Rectal smooth muscle tissue (tissue), 1 donor: Measurements from ENCODE around the gene CUEDC1.
"Not testable (repeated sequence)": the region's sequence is repeated elsewhere in the genome, so short reads cannot be mapped to it uniquely, and the experiment has no call there.

Experiments used
- H3K27ac ChIP-seq: one replicate; pipeline ENCODE4 v1.7.0; 2013; ENCODE audit warnings: low read depth, low read length, inconsistent platforms
- H3K27me3 ChIP-seq: one replicate; pipeline ENCODE4 v1.7.0; 2013; ENCODE audit warnings: low read length; ENCODE audit not compliant: control insufficient read depth, insufficient read depth
- H3K36me3 ChIP-seq: one replicate; pipeline ENCODE4 v1.7.0; 2013; ENCODE audit warnings: low read length; ENCODE audit not compliant: control insufficient read depth, insufficient read depth
- H3K4me1 ChIP-seq: one replicate; pipeline ENCODE4 v1.7.0; 2013; ENCODE audit warnings: low read length; ENCODE audit not compliant: control insufficient read depth, insufficient read depth
- H3K4me3 ChIP-seq: one replicate; pipeline ENCODE4 v1.7.0; 2013; ENCODE audit warnings: low read length
- H3K9ac ChIP-seq: one replicate; pipeline ENCODE4 v1.7.0; 2013; ENCODE audit warnings: low read length

CUEDC1 gene

DNA sequence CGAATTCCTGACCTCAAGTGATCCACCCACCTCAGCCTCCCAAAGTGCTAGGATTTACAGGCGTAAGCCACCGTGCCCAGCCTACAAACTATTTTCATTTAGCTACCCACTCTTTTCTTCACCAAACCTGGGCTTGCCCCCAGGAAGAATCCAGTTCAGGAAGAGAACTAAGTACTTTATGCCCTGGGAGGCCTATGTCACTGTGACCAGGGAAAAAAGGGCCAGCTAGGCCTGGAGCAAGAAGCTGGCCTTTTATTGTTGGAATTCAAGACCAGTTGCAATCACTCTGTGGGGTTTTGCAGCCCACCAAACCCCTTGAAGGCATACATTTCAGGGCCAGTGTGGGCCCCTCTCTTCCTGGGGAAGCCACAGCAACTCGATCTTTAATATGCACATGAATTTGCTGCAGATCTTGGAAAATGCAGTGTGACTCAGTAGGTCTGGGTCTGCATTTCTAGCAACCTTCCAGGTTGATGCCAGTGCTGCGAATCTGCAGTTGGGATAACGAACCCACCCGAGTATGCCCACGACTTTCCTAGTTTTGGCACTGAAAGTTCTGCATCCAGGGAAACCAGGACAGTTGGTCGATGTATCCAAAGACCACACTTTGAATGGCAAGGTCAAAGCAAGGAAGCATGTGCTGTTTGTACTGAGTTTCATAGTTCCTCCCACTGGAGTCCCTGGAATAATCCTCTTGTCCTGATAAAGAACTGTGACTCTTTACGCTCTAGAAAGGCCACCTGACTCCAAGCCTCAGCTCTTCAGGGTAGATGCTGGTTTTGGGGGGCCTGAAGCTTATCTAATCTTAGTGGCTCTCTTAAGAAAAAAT is 98.2 kb downstream of the CUEDC1 start:
- H3K4me3 ChIP-seq: no peak overlapping the region
- H3K4me1 ChIP-seq: peaks cover 40% of the 10 kb centered on the region
- no peak overlapping the region for H3K9ac ChIP-seq
- H3K36me3 ChIP-seq: no peaks in the 10 kb centered on the region
- no peaks in the 10 kb centered on the region for H3K27me3 ChIP-seq
- H3K27ac ChIP-seq: no peak overlapping the region

- no peaks in the 10 kb centered on the region for H3K27me3 ChIP-seq
- no peak overlapping the region for H3K4me3 ChIP-seq
- H3K4me1 ChIP-seq: peaks cover 41% of the 10 kb centered on the region
- H3K27ac ChIP-seq: peak overlapping the region; percentile 74
- H3K9ac ChIP-seq: no peak overlapping the region
- H3K36me3 ChIP-seq: no peaks in the 10 kb centered on the region
These were observed 99.7 kb downstream of the CUEDC1 start for GRCh38 chr17:57855391-57856035.

DNA sequence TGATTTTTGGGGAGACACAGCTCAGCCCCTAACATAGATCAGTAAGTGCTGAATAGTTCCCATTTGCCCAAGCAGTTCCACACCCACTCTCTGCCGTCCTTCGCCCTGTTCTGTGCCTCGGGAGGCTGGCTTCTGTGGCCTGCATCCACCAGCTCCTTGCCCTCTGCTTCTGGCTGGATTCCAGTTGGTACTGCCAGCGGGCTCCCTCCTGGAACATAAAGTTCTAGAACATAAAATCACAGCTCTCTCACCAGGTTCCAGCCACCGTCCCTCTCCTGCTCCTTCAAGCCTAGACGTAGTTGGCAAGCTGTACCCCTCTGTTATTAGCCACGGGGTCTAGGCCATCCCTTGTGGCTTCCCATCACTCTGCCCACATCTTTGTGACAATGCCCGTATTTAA is 101.5 kb downstream of the CUEDC1 start:
- Histone ChIP-seq H3K4me3 (no peak overlapping the region), H3K27ac (peak overlapping the region; percentile 74), H3K9ac (no peak overlapping the region), H3K27me3 (no peaks in the 10 kb centered on the region), H3K36me3 (no peaks in the 10 kb centered on the region), H3K4me1 (peaks cover 37% of the 10 kb centered on the region)

DNA sequence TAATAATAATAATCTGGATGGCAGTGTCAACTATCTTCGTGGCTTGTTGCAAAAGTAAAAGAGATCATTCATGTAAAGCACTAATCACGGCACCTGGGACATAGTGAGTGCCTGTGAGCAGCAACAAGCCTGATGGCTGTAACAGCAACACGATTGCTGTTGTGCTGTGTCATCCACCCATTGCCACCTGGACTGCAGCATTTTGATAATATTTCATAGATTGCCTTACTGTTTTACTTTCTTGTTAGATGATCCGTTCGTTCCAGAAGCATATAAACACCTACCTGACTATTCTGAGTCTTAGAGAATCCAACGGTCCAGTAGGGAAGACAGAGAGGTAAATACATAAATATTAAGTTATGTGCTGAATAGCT is 102.3 kb downstream of the CUEDC1 start:
- Histone ChIP-seq H3K36me3 (no peaks in the 10 kb centered on the region), H3K4me3 (no peak overlapping the region), H3K4me1 (peaks cover 30% of the 10 kb centered on the region), H3K27me3 (no peaks in the 10 kb centered on the region), H3K9ac (no peak overlapping the region), H3K27ac (peak overlapping the region; percentile 74)

DNA sequence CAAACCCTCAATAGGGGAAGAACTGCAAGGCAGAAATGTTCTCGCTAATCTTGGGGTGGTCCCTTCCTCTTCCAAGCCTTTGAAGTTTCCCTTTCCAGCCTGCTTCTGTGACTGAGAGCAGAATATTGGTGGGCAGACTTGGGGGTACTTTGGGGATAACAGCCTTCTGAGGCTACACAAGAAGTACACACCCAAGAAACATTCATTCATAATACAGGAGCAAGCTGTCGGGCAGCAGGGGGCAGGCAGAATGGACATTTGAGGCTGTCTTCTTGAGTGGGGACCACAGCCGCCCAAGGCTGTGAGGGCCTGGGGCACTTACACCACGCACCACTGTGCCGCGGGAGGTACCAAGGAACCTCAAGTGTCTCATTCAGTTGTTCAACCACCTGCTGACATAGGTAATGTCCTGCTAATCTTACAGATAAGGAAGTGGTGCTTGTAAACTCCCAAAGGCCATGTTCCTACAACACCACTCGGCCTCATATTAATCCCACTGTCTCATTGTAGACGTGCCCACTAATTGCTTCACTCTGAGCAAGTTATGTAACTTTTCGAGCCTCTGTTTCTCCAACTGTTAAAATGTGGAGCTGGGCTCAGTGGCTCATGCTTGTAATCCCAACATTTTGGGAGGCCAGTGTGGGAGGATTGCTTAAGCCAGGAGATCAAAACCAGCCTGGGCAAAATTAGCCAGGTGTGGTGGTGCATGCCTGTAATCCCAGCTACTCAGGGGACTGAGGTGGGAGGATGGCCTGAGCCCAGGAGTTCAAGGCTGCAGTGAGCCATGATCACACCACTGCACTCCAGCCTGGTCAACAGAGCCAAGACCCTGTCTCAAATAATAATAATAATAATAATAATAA is 102.9 kb downstream of the CUEDC1 start:
- Histone ChIP-seq H3K27ac (peak overlapping the region; percentile 91), H3K4me3 (peak overlapping the region; percentile 0), H3K9ac (no peak overlapping the region), H3K36me3 (no peaks in the 10 kb centered on the region), H3K27me3 (no peaks in the 10 kb centered on the region), H3K4me1 (peaks cover 30% of the 10 kb centered on the region)

DNA sequence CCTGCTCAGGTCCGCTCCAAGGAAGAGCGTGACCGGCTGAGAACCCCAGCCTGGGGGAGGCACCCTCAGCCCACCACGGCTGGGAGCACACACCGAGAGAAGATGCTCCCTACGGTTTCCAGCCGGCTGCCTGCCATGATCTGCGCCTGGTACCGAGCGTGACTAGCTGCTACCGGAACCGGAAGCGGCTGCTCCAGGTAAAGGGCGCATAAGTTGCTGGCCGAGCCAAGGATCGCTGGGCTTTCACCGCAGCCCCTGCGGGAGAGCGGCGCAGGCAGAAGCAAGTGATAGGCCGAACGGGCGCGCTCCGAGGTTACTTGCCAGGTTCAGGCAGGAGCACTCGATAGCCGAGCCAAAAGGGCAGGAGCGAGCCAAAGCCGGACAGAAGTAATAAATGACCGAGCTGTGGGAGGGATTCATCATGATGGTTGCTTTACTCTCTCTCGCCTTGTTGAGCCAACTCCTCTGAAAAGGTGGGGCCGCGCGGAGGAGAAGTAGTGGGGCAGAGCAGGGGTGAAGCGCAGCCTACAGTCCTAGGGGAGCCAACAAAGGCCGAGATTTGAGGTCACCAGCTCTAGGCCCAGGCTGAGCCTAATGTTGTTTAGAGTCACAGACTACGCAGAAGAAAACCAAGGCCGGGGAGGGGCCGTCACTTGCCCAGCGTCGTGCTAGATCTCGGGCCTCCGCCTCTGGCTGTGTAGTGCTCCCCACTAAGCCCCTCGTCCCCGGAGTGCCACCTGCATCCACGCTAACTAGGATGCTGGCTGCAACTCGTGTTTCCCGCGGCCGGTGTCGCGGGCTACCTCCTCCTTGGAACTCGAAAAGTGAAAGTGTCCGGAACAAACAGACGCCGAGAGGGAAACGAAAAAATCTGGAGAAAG is 105.1 kb downstream of the CUEDC1 start, which contains the start of gene MRPS23:
Gene MRPS23, minus strand, starts transcription at position 171 of the 881 bp plus-strand sequence. Its CDS starts 34 bp downstream, at position 137.
- H3K27me3 ChIP-seq: no peaks in the 10 kb centered on the region
- H3K4me1 ChIP-seq: peaks cover 26% of the 10 kb centered on the region
- peak within 1 kb of the TSS; percentile 95 for H3K4me3 ChIP-seq
- peak within 1 kb of the TSS; percentile 91 for H3K27ac ChIP-seq
- H3K9ac ChIP-seq: peak within 1 kb of the TSS; percentile 76
- H3K36me3 ChIP-seq: no peaks in the 10 kb centered on the region

- H3K4me3 ChIP-seq: peak overlapping the region; percentile 95
- H3K36me3 ChIP-seq: no peaks in the 10 kb centered on the region
- H3K4me1 ChIP-seq: peaks cover 26% of the 10 kb centered on the region
- H3K27ac ChIP-seq: peak overlapping the region; percentile 70
- H3K9ac ChIP-seq: peak overlapping the region; percentile 66
- H3K27me3 ChIP-seq: no peaks in the 10 kb centered on the region
These were observed 105.9 kb downstream of the CUEDC1 start for GRCh38 chr17:57849163-57849873.

- not testable (repeated sequence) for H3K36me3 ChIP-seq, H3K4me1 ChIP-seq
These were observed 108.9 kb downstream of the CUEDC1 start for GRCh38 chr17:57846056-57846945.

GRCh38 chr17:57842280-57842679 is 112.9 kb downstream of the CUEDC1 start:
- Histone ChIP-seq H3K27ac (no peak overlapping the region), H3K4me3 (no peak overlapping the region), H3K27me3 (no peaks in the 10 kb centered on the region), H3K9ac (no peak overlapping the region), H3K4me1 (no peaks in the 10 kb centered on the region), H3K36me3 (peaks cover 14% of the 10 kb centered on the region)

More at GRCh38 chr17:57846056-57846945, 108.9 kb downstream of the CUEDC1 start:
- H3K9ac ChIP-seq, H3K27ac ChIP-seq, H3K4me3 ChIP-seq, H3K27me3 ChIP-seq: not testable (repeated sequence)

DNA sequence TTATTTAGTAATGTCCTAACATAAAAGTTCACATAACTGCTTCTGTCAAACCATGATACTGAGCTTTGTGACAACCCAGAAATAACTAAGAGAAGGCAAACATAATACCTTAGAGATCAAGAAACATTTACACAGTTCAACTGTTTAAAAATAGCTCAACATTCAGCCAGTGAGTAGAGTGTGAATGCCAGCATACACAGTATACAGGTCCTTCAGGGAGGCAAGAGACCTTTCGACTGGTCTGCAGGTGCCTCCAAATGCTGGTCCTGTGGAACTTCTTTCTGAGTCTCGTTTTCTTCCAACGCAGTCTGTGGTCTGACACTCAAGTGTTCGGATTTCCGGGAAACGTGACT is 115.7 kb downstream of the CUEDC1 start:
- Histone ChIP-seq H3K9ac (no peak overlapping the region), H3K36me3 (peaks cover 14% of the 10 kb centered on the region), H3K27ac (no peak overlapping the region), H3K4me3 (no peak overlapping the region), H3K27me3 (no peaks in the 10 kb centered on the region), H3K4me1 (no peaks in the 10 kb centered on the region)
